GM12891 (cell line): ENCODE measurements around the gene SAT1.
A peak's percentile ranks its signal among the peaks of the same experiment; 100 is the strongest.

ENCODE experiments used
- DNase-seq: peaks from one replicate; pipeline ENCODE4 v3.0.0; 2011; ENCODE audit warnings: low spot score; ENCODE audit not compliant: insufficient read length
- FAIRE-seq: peaks from 2 replicates; lab custom pipeline; 2011; peaks lifted over from hg19 to GRCh38; lab: Jason Lieb, UNC
- PAX5 ChIP-seq: IDR thresholded peaks from 2 replicates; pipeline ENCODE4 v1.6.1; 2011; ENCODE audit warnings: low read length, moderate library complexity, mild to moderate bottlenecking; ENCODE audit not compliant: insufficient read depth, severe bottlenecking
- POLR2A ChIP-seq: IDR thresholded peaks from 2 replicates; pipeline ENCODE4 v1.6.1; 2011; ENCODE audit warnings: low read depth, low read length, control low read depth
- POLR2AphosphoS5 ChIP-seq: IDR thresholded peaks from 2 replicates; pipeline ENCODE4 v1.6.1; 2011; ENCODE audit warnings: low read depth, low read length, control low read depth
- POU2F2 ChIP-seq: IDR thresholded peaks from 2 replicates; pipeline ENCODE4 v1.6.1; 2011; ENCODE audit warnings: low read depth, mild to moderate bottlenecking, control low read depth, low read length, moderate library complexity
- SPI1 ChIP-seq: IDR thresholded peaks from 2 replicates; pipeline ENCODE4 v1.6.1; 2011; ENCODE audit warnings: low read depth, low read length, control low read depth
- TAF1 ChIP-seq: IDR thresholded peaks from 2 replicates; pipeline ENCODE4 v1.6.1; 2011; ENCODE audit warnings: low read depth, low read length, control low read depth

The SAT1 gene

DNA sequence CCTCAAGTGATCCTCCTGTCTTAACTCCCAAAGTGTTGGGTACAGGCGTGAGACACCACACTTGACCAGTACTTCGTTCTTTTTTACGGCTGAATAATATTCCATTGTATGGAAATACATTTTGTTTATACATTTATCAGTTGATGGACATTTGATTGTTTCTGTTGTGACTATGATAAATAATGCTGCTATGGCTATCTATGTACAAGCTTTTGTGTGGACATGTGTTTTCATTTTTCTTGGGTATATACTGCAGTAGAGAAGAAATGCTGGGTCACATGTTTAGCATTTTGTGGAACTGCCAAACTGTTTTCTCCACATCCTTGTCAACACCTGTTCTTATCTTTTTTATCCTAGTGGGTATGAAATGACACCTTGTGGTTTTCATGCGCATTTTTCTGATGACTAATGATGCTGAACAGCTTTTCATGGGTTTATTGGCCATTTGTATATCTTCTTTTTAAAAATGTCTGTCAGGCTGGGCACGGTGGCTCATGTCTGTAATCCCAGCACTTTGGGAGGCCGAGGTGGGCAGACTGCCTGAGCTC is 37.3 kb downstream of the SAT1 start:
- no peak for TF ChIP-seq SPI1
- no peak for TF ChIP-seq TAF1
- no peak for DNase-seq
- FAIRE-seq, result peak; percentile 71

DNA sequence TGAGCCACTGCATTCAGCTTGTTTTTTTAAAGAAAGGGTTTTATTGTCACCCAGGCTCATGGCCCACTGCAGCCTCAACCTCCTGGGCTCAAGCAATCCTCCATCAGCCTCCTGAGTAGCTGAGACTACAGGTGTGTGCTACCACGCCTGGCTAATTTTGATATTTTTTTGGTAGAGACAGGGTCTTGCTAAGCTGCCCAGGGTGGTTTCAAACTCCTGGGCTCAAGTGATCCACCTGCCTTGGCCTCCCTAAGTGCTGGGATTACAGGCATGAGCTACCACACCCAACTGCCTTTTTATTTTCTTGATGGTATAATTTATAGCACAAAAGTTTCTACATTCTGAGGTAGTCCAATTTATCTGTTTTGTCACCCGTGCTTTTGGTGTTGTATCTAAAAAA is 38.9 kb downstream of the SAT1 start:
- TF ChIP-seq POLR2A (no peak), SPI1 (no peak), PAX5 (no peak), TAF1 (no peak), POLR2AphosphoS5 (no peak)
- FAIRE-seq, result no peak

DNA sequence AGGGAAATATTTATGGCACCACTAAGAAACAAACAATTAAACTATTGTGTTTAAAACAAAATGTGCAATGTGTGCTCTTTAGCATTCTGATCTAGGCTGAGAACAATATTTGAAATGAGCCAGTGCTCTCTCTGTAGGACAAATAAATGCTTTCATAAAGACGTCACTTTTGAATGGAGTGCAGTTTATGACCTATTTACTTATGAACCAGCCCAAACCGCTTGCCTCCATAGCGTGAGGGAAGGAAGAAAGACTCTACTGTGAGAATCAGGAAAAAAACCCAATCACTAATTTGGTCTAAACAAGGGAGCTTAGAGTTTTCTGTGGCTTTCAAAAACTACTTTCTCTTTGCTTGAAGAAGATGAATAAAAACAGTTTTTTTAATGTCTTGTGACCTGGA is 39.4 kb downstream of the SAT1 start:
- DNase-seq (no peak), FAIRE-seq (peak; percentile 31)
- TF ChIP-seq POU2F2 (no peak), SPI1 (no peak), PAX5 (no peak), POLR2A (no peak), POLR2AphosphoS5 (no peak), TAF1 (no peak)

More for the DNA sequence above, 38.9 kb downstream of the SAT1 start:
- DNase-seq, result no peak

DNA sequence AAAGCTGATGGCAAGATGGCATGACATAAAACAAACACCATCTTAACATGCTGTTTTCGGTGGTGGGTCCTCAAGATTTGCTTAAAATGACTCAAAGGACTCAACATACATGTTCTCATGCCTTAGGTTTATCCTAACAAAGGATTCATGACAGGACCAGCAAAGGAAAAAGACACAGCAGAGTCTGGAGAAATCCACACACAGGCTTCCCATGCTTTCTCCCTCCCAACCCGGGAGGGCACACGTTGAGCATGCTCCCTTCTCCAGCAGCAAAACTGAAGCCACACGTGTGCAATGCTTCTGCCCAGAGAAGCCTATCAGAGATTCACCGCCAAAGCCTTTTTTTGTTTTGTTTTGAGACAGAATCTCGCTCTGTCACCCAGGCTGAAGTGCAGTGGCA is 39.9 kb downstream of the SAT1 start:
- no peak for DNase-seq
- TF ChIP-seq POU2F2, result no peak
- no peak for TF ChIP-seq PAX5
- FAIRE-seq, result peak; percentile 5

DNA sequence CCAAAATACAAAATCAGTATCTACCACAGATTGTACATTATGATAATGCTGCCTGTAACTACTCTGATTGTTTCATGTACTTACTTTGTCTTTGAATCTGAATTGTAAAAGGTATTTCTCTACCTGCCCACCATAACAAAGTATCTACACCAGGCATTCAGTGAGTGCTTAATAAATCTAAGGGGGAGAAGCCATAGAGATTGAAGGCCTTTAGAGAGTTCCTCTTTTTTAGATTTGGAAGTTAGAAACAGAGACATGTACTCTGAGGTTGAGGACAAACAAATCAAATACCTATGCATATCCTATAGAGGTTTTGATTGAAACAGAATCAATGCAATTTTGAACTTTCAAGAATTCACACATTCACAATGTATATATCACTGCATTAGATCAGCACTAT is 42.7 kb downstream of the SAT1 start:
- DNase-seq (no peak), FAIRE-seq (no peak)
- TF ChIP-seq POLR2AphosphoS5 (no peak), POU2F2 (no peak), SPI1 (peak; percentile 71), TAF1 (no peak)

DNA sequence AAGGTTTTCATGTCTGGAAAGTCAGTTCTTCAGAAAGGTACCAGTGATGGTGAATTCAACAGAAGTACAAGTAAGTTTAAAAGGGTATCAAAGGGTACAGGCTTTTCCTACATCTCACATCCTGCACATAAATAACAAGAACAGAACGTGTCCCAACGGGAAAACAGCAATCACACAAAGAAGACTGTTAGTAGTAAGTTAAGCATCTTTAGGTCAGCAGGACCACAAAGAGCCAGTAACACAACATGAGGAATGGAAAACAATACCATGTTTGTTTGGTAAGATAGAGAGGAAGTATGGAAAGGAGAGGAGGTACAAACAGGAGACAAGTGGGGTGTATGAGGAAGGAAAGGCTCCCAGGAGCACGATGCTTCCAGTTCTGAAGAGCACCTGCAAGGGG is 43.2 kb downstream of the SAT1 start:
- FAIRE-seq (no peak), DNase-seq (no peak)
- TF ChIP-seq SPI1, result no peak
- TF ChIP-seq PAX5, result no peak
- no peak for TF ChIP-seq POLR2A
- no peak for TF ChIP-seq POLR2AphosphoS5
- no peak for TF ChIP-seq TAF1
- TF ChIP-seq POU2F2, result no peak

DNA sequence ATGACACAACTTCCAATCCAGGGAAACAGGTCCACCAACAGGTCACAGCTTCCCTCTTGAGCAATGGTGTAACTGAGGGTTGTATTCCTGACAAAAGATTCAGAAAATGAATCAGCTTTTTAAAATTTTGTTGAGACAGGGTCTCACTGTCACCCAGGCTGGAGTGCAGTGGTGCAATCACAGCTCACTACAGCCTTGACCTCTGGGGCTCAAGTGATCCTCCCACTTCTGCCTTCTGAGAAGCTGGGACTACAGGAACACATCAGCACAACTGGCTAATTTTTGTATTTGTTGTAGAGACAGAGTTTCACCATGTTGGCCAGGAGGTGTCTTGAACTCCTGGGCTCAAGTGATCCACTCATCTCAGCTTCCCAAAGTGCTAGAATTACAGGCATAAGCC is 43.7 kb downstream of the SAT1 start:
- peak; percentile 30; the same call in 1 of the 2 replicates for TF ChIP-seq SPI1
- TF ChIP-seq PAX5, result no peak
- FAIRE-seq, result no peak
- DNase-seq, result no peak

DNA sequence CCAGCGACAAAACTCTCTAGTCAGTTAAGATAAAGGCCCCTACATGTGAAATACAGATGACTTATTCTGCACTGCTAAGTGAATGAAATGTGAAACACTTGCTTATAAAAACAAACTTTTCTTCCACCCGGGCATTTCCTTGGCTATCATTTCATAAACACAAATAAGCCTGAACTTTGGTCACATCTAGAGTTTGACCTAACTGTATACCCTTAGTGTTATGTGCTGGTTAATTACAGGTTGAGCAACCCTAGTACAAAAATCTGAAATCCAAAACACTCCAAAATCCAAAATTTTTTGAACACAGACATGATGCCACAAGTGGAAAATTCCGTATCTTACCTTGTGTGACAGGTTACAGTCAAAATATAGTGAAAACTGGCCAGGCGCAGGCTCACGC is 45.9 kb downstream of the SAT1 start:
- DNase-seq (no peak), FAIRE-seq (peak; percentile 16)
- TF ChIP-seq PAX5 (no peak), SPI1 (no peak), POU2F2 (no peak), POLR2AphosphoS5 (no peak), TAF1 (no peak), POLR2A (no peak)

DNA sequence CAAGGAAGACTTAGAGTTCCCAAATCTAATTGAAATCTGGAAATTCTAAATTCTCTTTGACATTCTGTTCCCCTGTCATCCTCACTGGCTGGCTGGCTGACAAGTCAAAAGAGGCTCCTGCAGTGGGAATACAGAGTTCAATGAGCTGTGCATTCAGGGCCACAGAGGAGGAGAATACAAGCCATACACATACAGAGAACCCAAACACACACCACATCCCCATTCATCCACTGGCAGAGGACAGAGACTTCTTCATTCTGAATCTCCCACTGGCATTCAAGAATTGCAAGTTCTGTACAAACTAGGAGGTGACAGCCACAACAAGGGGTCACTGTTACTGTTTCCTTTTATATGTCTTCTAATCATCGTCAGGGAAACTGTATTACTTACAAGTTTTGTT is 49.7 kb downstream of the SAT1 start:
- DNase-seq (no peak), FAIRE-seq (no peak)
- TF ChIP-seq TAF1 (no peak), POLR2A (no peak), POU2F2 (no peak), SPI1 (no peak), PAX5 (no peak), POLR2AphosphoS5 (no peak)
